Kasumi-1 (cell line): ENCODE data around the gene TMEM190.

Experiments used
- DNase-seq, 2 experiments: peaks; one replicate each; lab custom pipeline; 2025; lab: John Stamatoyannopoulos, UW

The TMEM190 gene

DNA sequence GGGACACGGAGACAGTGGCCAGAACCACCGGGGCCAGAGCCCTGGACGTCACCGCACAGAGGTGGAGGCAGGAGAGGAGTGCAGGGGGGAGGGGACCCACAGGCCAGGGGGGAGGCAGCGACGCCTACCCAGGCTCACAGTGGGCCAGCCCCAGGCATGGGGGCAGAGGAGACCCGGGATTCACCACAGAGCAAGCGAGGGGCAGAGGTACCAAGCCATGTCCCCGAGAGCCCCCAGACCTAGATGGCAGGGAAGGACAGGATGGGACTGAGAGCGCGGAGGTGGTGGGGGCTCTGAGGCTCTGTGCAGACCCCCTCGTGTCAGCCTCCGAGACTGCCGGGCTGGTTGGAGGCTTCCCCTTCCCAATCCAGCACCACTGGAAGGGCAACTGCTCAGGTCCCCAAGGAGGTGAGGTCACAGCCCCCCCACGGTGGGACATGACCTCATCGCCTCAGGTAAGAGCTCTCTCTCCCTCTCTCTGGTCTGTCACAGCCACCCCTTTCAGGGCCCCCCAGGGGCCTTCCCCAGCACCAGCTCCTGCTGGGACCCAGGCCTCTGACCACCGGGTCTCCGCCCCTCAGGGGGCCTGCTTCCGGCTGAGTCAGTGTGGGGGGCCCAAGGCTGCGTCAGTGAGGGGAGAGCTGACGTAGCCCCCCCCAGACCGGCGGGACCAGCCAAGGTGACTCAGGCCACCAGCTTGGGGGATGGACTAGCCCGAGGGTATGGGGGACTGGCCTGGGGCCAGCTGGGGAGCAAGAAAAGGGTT, 4.1 kb upstream of the TMEM190 start:
- DNase-seq, result no peak

DNA sequence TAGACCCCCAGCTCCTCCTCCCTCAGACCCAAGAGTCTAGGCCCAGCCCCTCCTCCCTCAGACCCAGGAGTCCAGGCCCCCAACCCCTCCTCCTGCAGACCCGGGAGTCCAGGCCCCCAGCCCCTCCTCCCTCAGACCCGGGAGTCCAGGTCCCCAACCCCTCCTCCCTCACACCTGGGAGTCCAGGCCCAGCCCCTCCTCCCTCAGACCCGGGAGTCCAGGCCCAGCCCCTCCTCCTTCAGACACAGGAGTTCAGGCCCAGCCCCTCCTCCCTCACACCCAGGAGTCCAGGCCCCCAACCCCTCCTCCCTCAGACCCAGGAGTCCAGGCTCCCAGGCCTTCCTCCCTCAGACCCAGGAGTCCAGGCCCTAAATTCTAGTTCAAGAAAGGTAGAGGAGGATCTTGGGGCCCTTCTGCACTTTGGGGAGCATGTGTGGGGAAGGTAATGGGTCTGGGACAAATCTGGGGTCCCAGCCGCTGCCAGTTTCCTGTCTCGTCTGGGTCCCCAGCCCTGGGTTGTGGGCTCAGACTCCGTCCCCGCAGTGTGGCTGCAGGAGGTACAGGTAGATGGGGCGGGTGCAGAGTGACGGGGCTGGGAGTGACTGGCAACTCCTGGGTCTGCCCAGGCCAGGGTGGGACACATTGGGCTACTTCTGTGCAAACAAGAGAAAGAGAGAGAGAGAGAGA, 3.2 kb upstream of the TMEM190 start:
- DNase-seq, result no peak

DNA sequence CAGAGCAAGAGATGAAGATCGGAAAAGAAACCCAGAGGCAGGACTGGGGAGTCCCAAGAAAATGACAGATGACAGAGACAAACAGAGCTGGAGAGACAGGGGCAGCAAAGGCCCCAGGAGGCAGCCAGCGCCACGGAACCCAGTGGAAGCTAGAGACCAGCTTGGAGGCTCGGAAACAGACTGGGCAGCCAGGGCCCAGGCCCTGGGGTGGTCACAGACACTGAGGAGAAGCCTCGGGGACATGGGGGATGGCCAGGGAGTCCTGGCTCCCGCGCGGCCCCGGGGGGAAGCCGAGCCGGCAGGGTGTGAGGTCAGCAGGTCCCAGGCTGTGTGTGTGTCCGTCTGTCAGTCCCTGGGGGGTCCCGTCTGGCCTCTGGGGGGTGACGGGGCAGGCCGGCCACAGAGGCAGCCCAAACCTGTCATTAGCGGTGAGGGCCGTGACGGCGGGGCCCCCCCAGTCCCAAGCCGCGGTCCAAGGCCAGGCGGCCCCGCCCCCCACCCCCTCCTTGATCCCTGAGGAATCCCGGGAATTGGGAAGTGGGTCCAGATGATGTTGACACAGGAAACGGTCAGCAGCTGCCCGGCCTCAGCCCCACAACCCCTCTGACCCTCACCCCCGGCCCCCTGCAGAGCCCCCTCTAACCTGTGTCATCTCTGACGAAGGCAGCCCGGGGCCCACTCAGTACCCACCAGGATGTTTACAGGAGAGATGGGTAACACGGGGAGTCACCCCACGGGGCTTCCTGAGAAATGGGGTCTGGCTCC, 2.5 kb upstream of the TMEM190 start:
- no peak for DNase-seq

DNA sequence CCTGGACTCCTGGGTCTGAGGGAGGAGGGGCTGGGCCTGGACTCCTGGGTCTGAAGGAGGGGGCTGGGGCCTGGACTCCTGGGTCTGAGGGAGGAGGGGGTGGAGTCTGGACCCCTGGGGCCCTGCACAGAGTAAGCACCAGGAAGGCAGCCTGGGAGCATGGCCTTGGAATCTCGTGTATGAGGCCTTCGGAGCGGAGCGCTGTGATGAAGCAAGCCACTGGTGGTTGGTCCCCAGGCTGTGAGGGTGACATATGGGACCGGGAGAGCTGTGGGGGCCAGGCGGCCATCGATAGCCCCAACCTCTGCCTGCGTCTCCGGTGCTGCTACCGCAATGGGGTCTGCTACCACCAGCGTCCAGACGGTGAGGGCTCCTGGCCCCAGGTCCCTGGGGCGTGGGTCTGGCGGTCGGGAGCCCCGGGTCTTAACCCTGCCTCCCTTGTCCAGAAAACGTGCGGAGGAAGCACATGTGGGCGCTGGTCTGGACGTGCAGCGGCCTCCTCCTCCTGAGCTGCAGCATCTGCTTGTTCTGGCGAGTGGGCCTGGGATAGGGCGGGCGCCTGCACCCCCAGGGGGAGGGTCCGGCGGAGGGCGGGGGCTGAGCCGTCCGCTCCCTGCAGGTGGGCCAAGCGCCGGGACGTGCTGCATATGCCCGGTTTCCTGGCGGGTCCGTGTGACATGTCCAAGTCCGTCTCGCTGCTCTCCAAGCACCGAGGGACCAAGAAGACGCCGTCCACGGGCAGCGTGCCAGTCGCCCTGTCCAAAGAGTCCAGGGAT, 918 bp downstream of the TMEM190 start:
- DNase-seq, result no peak

DNA sequence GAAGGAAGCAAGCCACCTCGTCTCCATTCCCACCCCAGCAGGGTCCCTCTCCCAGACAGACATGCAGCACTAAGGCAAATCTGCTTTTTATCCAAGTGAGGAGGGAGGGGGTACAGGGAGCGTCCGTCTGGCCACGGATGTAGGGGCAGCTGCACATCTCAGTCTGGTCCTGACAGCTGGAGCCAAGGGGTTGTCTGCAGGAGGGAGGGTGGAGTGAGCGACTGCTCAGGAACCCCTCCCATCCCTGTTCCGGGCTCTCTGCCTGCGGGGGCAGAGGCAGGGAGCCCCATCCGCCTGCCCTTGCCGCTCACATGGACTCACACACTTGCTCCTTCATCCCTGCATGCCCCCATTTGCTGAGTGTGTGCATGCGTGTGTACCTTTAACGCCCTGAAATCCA, 2.5 kb downstream of the TMEM190 start:
- DNase-seq, result no peak

DNA sequence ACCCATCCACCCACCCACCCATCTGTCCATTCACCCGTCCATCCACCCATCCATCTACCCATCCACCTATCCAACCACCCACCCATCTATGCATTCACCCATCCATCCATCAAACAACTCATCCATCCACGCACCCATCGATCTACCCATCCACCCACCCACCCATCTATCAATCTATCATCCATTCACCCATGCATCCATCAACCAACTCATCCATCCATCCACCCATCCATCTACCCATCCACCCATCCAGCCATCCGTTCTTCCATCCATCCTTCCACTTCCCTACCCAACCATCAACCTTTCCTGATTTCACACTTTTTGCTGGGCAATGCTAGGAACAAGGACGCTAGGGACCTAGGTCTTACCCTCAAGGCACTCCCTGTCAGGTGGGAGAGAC, 5.4 kb downstream of the TMEM190 start:
- no peak for DNase-seq

DNA sequence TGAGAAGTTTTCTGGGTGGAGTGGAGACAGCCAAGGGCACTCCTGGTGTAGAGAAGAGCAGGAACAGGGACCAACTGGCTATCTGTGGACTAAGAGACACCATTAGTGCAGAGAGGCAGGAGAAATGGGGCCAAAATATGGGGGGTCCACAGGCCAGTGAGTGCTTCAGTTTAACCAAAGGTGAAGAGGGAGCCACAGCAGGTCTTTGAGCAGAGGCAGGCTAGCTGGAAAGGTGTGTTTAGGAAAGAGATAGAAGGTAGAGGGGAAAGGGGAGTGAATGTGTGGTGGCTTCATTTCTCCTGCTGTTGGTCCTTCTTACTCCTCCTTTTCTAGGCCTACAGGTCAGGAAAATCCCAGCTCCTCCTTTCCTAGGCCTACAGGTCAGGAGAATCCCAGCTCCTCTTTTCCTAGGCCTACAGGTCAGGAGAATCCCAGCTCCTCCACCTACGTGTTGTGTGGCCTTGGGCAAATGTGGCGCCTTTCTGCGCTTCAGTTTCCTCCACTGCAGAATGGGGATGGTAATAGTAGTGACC, 6.0 kb downstream of the TMEM190 start:
- no peak for DNase-seq

DNA sequence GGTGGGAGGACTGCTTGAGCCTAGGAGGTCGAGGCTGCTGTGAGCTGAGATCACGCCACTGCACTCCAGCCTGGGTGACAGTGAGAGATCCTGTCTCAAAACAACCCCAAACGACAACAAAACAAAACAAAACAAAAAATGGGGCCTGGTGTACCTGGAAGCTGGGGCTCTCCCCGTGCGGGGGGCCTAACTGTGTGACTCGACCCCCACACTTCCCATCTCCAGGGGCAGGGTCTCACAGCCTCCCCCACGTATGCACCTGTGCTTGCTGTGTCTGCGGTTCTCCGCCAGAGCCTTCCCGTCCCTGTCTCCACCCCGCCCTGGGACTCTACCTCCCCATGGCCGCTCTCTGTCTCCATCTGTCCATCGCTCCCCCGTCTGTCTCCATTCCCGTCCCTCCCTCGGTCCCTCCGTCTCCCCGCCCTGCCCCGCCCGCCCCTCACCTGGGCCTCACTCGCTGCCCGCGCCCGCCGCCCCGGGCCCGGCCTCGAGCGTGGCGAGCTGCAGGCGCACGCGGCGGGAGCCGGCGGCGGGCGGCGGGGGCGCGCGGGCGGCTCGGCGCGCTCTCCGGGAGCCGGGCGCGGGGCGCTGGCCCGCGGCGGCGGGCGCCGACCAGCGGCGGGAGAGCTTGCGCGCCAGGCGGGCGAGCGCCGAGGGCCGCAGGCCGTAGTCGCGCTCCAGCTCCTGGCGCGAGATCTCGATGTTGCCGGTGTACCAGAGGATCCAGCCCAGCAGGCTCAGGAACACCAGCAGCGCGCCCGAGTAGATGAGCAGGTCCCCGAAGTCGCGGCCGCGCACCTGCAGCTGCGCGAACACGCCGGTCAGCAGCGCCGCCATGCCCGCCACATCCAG, 6.9 kb downstream of the TMEM190 start:
- peak; percentile 19 to 25 for DNase-seq

DNA sequence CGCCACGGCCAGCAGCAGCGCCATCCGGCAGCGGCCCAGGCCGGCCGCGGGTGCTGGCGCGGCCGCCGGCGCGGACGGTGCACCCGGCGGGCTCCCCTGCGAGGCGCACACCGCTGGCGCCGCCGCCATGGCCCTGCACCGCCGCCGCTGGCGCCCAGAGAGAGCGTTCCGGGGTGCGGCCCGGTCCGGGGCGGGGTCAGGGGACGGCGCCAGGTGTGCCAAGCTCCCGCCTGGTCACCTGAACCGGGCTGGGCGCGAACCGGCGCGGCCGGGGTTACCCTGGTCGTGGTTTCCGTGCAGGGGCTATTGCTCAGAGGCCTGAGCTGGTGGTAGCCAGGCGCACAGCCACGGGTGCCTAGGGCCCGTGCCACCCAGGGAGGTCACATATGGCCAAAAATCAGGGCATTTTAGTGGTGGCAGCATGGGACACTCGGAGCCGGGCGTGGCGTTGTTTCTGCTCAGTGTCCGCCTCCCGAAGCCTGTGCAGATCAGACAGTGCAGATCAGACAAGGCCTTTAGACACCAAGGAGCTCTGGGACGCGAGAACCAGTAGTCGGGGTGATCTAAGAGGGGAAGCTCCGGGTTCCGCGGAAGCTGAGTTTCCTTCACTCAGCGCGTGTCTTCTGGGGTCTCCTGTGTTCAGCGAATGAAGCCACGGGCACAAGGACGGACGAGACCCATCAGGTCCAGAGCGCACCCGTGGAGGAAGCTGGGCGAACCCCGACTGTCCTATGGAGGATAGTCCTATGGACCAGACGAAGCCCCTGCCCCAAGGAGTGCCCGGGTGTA, 7.7 kb downstream of the TMEM190 start, which contains the start of gene TMEM238:
Gene TMEM238, minus strand, starts transcription at position 162 of the 789 bp plus-strand sequence. Its CDS starts 33 bp downstream, at position 129.
- DNase-seq, result peak; percentile 23 to 54

DNA sequence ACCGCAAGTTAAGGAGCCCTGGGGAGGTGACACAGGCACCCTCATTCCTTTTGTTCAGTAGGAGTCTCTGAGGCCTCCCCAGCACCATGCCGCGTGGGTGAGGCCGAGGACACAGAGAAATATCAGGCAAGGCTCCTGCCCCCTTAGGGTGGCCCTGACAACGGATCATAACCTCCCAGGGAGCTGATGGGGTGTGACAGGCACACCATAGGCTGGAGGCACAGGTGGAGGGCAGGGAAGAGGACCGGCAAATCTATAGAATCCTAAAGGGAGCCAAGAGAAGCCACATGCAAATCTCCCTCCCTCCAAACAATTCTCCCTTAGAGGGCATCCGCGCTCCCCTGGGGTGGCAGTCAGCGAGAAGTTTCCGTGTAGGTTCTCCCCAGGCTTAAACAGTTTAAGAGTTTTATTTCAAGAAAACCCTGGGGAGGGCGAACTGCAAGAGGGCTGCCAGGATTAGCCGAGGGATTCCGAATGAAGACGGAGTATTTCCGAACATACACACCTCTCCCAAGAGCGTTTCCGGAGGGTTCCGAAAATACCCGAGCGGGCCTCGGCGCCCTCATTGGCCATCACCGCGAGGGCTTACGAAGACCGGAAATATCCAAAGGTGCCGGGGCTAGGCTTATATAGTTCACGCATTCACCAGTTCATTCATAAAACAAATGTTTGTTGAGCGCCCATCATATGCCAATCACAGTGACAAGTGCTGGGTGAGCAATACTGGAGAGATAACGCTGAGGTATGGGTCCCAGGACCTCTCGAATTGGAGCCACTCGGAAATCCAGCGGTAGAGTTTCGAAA, 8.5 kb downstream of the TMEM190 start:
- DNase-seq, result peak; percentile 93 to 95

DNA sequence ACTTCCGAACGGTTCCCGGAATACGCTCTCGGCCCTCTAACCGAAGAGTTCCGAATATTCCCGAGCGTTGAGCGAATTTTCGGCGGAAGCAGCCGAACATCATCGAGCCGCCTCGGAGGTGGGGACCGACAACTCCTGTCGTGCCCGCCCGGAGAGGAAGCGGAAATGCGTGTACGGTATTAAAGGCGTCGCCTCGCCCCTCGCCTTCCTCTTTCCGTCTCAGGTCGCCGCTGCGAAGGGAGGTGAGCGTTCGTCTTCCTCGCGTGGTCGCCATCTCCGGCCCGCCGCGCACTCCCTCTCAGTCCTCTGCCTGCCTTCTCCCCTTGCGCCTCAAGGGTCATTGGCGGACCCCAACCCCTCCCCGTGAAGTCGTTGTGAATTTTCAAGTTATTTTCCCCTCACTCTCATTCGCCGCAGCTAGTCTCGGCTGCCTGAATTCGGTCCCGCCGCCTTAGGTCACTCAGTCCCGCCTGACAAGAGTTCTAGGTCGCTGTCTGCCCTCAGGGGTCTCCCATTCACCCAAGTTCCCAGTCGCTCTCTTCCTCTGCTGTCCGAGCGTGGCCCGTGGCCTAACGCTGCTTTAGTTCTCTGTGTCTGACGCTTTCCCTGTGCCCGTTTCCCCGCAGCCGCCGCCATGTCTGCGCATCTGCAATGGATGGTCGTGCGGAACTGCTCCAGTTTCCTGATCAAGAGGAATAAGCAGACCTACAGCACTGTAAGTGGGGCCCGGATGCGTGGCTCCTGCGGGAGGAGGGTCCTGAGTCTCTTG, 9.3 kb downstream of the TMEM190 start, which contains the start of gene RPL28:
Gene RPL28, plus strand, starts transcription at position 209 of the 769 bp plus-strand sequence. Its CDS starts 426 bp downstream, at position 635.
- peak; percentile 97 to 98 for DNase-seq

DNA sequence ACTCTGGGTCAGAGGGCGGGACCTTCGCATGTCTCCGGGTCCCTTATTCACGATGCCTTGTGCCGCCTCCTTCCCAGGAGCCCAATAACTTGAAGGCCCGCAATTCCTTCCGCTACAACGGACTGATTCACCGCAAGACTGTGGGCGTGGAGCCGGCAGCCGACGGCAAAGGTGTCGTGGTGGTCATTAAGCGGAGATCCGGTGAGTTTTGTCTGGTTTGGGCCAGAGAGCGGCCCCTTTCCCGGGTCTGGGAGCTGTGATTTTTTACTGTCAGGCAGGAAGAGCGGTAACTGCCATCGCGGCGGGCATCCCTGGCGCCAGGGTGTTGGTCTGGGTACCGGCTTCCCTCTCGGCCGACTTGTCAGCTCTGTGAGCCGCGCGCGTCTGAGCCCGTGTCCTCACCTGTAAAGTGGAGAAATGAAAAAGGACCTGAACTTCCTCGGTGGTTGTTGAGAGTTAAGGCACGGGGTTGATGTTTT, 9.9 kb downstream of the TMEM190 start:
- no peak for DNase-seq

DNA sequence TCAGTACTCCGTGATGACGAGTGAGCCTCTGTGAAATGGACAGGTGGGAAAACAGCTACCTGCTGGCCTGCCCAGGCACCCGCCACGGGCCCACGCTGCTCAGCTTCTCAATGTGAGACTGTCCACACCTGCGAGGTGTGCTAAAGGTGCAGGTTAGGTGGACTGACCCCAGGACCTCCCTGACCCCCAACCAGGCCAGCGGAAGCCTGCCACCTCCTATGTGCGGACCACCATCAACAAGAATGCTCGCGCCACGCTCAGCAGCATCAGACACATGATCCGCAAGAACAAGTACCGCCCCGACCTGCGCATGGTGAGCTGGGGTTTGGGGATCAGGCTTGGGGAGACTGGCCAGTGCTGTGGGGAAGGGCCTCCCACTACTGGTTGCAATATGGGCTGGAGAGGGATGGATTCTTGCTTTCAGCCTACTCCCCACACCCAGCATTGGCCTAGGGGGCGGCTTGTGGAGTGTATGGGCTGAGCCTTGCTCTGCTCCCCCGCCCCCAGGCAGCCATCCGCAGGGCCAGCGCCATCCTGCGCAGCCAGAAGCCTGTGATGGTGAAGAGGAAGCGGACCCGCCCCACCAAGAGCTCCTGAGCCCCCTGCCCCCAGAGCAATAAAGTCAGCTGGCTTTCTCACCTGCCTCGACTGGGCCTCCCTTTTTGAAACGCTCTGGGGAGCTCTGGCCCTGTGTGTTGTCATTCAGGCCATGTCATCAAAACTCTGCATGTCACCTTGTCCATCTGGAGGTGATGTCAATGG, 11.3 kb downstream of the TMEM190 start:
- DNase-seq, result no peak

DNA sequence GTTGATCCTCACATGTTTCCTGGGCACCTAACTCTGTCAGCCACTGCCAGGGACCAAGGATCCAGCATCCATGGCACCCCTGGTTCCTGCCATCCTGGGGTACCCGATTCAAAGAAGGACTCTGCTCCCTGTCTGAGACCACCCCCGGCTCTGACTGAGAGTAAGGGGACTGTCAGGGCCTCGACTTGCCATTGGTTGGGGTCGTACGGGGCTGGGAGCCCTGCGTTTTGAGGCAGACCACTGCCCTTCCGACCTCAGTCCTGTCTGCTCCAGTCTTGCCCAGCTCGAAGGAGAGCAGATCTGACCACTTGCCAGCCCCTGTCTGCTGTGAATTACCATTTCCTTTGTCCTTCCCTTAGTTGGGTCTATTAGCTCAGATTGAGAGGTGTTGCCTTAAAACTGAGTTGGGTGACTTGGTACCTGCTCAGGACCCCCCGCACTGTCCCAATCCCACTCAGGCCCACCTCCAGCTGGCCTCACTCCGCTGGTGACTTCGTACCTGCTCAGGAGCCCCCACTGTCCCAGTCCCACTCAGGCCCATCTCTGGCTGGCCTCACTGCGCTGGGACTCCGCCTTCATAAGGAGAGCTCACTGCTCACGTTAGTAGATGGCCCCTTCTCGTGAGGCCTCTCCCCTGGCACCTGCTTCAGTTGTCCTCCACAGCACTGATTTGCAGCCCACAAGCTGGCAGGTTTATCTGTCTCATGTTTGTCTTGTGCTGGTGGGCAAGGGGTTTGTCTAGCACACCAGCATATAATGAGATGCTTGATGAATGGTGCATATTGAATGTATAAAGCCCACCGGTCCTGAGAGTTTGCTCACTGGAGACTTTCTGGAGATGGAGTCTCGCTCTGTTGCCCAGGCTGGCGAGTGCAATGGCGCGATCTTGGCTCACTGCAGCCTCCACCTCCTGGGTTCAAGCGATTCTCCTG, 13.0 kb downstream of the TMEM190 start:
- no peak for DNase-seq

DNA sequence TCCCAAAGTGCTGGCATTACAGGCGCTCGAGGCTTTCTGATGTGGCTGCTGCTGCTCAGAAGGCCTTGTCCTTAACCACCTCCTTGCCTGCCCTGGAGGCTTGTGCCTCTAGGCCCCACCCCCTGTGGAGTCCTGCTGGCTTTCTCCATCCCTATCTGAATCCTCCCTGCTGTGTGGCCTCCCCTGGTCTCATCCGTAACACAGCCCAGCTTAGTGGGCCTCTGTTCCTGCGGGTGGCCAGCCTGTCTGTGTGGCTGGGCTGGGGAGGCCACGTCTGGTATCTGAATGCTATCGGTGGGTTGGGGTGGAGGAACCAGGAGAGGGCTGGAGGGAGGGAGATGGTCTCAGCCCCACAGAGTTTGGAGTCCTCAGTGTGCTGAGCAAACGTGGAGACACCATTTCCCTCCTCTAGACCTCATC, 13.8 kb downstream of the TMEM190 start:
- no peak for DNase-seq

DNA sequence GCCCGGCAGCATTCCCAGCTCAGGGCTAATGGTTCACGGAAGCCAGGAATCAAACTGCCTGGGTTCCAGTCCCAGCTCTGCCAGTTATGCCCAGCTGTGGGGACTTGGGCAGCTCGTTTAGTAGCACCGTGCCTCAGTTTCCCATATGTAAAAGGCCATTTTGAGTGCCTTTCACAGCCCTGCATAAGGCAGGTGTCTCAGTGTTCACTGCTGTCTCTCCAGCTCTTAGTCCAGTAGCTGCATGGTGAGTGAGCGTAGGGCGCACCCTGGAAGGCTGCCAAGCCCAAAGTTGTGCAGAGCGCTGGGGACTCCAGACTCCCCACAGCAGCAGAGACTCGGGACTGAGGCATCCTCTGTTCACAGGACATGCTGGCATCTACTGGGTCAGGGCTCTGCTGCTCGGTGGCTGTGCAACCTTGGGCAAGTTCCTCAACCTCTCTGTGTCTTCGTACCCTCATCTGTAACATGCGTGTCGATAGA, 14.6 kb downstream of the TMEM190 start:
- no peak for DNase-seq
